ENCODE data around the gene MON2. TPM values are rescaled to one million over a fixed set of nuclear protein-coding genes. Genes with fewer than 3 reads are reported as not detected.

The MON2 gene
- total and polyA plus RNA-seq, 10 of the 15 experiments (the other 5 are each of a cell fraction or from before 2014, with no cell fraction given): 5.4 to 34.3 (median 23.4) TPM

- TF ChIP-seq USF2 (IDR thresholded peaks at IDR 0.05; ENCODE audit: borderline replicate concordance, low read depth, low read length) (no peak), TCF12 (IDR thresholded peaks at IDR 0.05; ENCODE audit: low read depth, low read length) (no peak), CHD4 (IDR thresholded peaks at IDR 0.05) (no peak)
These were observed 37.2 kb upstream of the MON2 start (continued) for GRCh38 chr12:62429457-62429856.

- Histone ChIP-seq H3K27ac (ENCODE audit: control insufficient read depth, insufficient read depth) (no peak overlapping the region), H3K79me2 (ENCODE audit: control insufficient read depth, insufficient read depth, low read length) (no peaks in the 10 kb centered on the region), H3K4me1 (ENCODE audit: control insufficient read depth, insufficient read depth, low read length) (peaks cover 14% of the 10 kb centered on the region), H4K20me1 (ENCODE audit: control insufficient read depth, insufficient read depth) (no peaks in the 10 kb centered on the region), H3K9me3 (replicated peaks; ENCODE audit: control insufficient read depth, insufficient read depth, low read length) (no peaks in the 10 kb centered on the region), H3K27me3 (replicated peaks in 1 of 2; ENCODE audit: control insufficient read depth in 2 of 2, insufficient read depth in 2 of 2, low read length in 1 of 2) (0 out of 4 replicates have a peak, but pooled peaks cover 0 to 1% of the 10 kb centered on the region in 2 experiments), H3K4me2 (ENCODE audit: control insufficient read depth, insufficient read depth) (peak overlapping the region; percentile 99), H3K4me3 (peak overlapping the region; percentile 60), H3K36me3 (ENCODE audit: control insufficient read depth in 2 of 2, insufficient read depth in 2 of 2, low read length in 1 of 2) (no peaks in the 10 kb centered on the region), H3K9ac (ENCODE audit: control insufficient read depth, insufficient read depth, low read length) (no peak overlapping the region), H2AFZ (ENCODE audit: control insufficient read depth, low read depth, low read length) (peak overlapping the region; percentile 79)
- ATAC-seq (peak; percentile 43), FAIRE-seq (no peak), DNase-seq (ENCODE audit: low read depth, low spot score) (no peak)
- TF ChIP-seq ZNF274 (IDR thresholded peaks at IDR 0.05; ENCODE audit: insufficient read depth, insufficient read length) (no peak), ZNF207 (IDR thresholded peaks at IDR 0.05; ENCODE audit: borderline replicate concordance) (no peak), KAT2A (conservative IDR thresholded peaks at IDR 0.05; ENCODE audit: control insufficient read depth, low read depth, low read length) (no peak)
- WGBS (ENCODE audit: insufficient coverage, insufficient replicate concordance, low lambda C conversion rate, missing lambda C conversion rate): 0% methylated on average over 16 of the region's 16 CpGs
- ChIA-PET POLR2A (no interaction called here), RAD21 (ENCODE audit: unreplicated experiment) (interaction anchor here (1.0 to 4.9 kb wide), 3 partner anchors 72 to 378 kb away, joined by 3 to 57 read pairs (median 6); no protein-coding TSS in a partner anchor), CTCF (interaction anchor here (0.5 to 5.7 kb wide), 15 partner anchors 9 to 663 kb away, joined by 3 to 169 read pairs (median 3); no protein-coding TSS in a partner anchor), SMC1A (ENCODE audit: uncharacterized antibody, unreplicated experiment) (interaction anchor here (1.0 to 5.3 kb wide), 6 partner anchors 10 to 378 kb away, joined by 3 to 112 read pairs (median 4); no protein-coding TSS in a partner anchor)
- in situ Hi-C loops (cut with MboI) (loop anchor here (5.0 to 25.0 kb wide), 2 partner anchors 358 to 628 kb away; no protein-coding TSS in a partner anchor), intact Hi-C loops (cut with micrococcal nuclease; ENCODE audit: unreplicated experiment) (loop anchor here (5.0 kb wide), 2 partner anchors 148 to 378 kb away; no protein-coding TSS in a partner anchor)
- no TSS peak for BruUV-seq (replicated peaks)
These were observed 31.9 kb upstream of the MON2 start for GRCh38 chr12:62434494-62435302.
